ENCODE results near the gene LRRC8D. TPM values are rescaled to one million over a fixed set of nuclear protein-coding genes. Genes with fewer than 3 reads are reported as not detected.

Gene LRRC8D
- total RNA-seq, 1 experiment from 2014 or later, result 37.2 TPM

DNA sequence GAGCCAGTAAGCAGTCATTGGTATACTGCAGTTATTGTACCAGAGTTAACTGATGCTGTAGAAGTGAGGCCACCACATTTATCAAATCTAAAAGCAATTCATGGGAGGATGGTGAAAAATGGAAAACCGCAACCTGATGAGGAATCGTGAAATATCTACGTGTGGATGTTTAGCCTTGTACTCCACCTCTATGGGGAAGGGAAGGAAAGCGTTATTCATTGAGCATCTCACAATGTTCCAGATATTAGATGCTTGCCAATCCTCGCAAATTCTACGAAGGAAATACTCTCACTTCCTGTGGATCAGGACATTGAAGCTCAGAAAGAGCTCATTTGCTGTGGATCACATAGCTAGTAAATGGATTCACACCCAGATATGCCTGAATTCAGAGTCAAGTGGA is 77.3 kb downstream of the LRRC8D start:
- no peaks in the 10 kb centered on the region for H3K27me3 Mint-ChIP-seq (ENCODE audit: low read depth)
- H2BK15ac ChIP-seq (ENCODE audit: low read depth, low read length), result no peak overlapping the region
- TF ChIP-seq, protein P1, sequence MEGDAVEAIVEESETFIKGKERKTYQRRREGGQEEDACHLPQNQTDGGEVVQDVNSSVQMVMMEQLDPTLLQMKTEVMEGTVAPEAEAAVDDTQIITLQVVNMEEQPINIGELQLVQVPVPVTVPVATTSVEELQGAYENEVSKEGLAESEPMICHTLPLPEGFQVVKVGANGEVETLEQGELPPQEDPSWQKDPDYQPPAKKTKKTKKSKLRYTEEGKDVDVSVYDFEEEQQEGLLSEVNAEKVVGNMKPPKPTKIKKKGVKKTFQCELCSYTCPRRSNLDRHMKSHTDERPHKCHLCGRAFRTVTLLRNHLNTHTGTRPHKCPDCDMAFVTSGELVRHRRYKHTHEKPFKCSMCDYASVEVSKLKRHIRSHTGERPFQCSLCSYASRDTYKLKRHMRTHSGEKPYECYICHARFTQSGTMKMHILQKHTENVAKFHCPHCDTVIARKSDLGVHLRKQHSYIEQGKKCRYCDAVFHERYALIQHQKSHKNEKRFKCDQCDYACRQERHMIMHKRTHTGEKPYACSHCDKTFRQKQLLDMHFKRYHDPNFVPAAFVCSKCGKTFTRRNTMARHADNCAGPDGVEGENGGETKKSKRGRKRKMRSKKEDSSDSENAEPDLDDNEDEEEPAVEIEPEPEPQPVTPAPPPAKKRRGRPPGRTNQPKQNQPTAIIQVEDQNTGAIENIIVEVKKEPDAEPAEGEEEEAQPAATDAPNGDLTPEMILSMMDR (conservative IDR thresholded peaks at IDR 0.05), result no peak
- WGBS (ENCODE audit: extremely low coverage, insufficient read length, low lambda C conversion rate), result no CpG with 5 or more reads among the region's 6 CpGs
- no peak overlapping the region for H4K91ac ChIP-seq (ENCODE audit: insufficient read length, low read depth, low read length)
- H3K56ac ChIP-seq (ENCODE audit: insufficient read length, low read depth, low read length), result no peak overlapping the region
- H3K4ac ChIP-seq (ENCODE audit: low read depth, low read length), result no peak overlapping the region
- peaks cover 6% of the 10 kb centered on the region for H3K79me1 ChIP-seq (ENCODE audit: insufficient read depth, low read depth, low read length, poor library complexity, severe bottlenecking)
- H3K27ac Mint-ChIP-seq, result peak overlapping the region in 1 of 3 experiments; percentile 25; a peak in 2 of 7 replicates
- H2BK5ac ChIP-seq (ENCODE audit: insufficient read length, low read length), result no peak overlapping the region
- no peak overlapping the region for H3K27ac ChIP-seq (ENCODE audit: insufficient read length, low read depth, low read length)
- no peak for DNase-seq
- H3K36me3 Mint-ChIP-seq (ENCODE audit: insufficient read depth in 1 of 3, low read depth in 3 of 3), result peaks cover 0 to under 1% (median 0%) of the 10 kb centered on the region in 3 experiments; a peak in 3 of 7 replicates
- no peak overlapping the region for H3K4me2 ChIP-seq (ENCODE audit: insufficient read depth, insufficient read length, low read length)
- H2AK5ac ChIP-seq (ENCODE audit: insufficient read length, low read length), result no peak overlapping the region
- no peak overlapping the region for H3K23ac ChIP-seq (ENCODE audit: insufficient read length, low read depth, low read length)
- H4K5ac ChIP-seq (ENCODE audit: insufficient read length, low read depth, low read length), result no peak overlapping the region
- H3K18ac ChIP-seq (ENCODE audit: insufficient read length, low read depth, low read length), result no peak overlapping the region
- H3K4me3 Mint-ChIP-seq, result no peak overlapping the region
- H3K9ac ChIP-seq (ENCODE audit: extremely low read depth, insufficient read length, low read length), result no peak overlapping the region
- no peaks in the 10 kb centered on the region for H3K27me3 ChIP-seq (ENCODE audit: insufficient read depth, low read length)
- H2BK20ac ChIP-seq (ENCODE audit: low read depth, low read length, poor library complexity, severe bottlenecking), result no peak overlapping the region
- no peak overlapping the region for H4K8ac ChIP-seq (replicated peaks; ENCODE audit: insufficient read length, low read depth, low read length)
- H3T11ph ChIP-seq (ENCODE audit: low read length), result no peak overlapping the region
- no peak overlapping the region for H2AFZ ChIP-seq (ENCODE audit: low read length)
- H3K9me3 Mint-ChIP-seq, result no peaks in the 10 kb centered on the region
- H2BK120ac ChIP-seq (ENCODE audit: low read depth, low read length, poor library complexity, severe bottlenecking), result no peak overlapping the region
- H3K79me2 ChIP-seq (ENCODE audit: insufficient read depth, low read length), result peaks cover 6% of the 10 kb centered on the region; the same call in 1 of the 2 replicates
- peaks cover 40 to 48% of the 10 kb centered on the region in 2 experiments for H3K4me1 Mint-ChIP-seq
- H3K23me2 ChIP-seq (ENCODE audit: insufficient read length, low read depth, low read length, poor library complexity, severe bottlenecking), result no peaks in the 10 kb centered on the region
- H4K20me1 ChIP-seq (ENCODE audit: control insufficient read depth, insufficient read depth, insufficient read length), result no peaks in the 10 kb centered on the region
- H3K9me3 ChIP-seq (ENCODE audit: control insufficient read depth, low read depth, low read length), result no peaks in the 10 kb centered on the region
- no peak overlapping the region for H2BK12ac ChIP-seq (ENCODE audit: insufficient read length, low read depth, low read length)
- no peak overlapping the region for H3K14ac ChIP-seq (ENCODE audit: insufficient read depth, low read length)
- peaks cover 9% of the 10 kb centered on the region for H3K4me1 ChIP-seq (ENCODE audit: insufficient read depth, low read length)

Measured in H9 (cell line).